HepG2 (cell line): ENCODE results near the gene GATD1. TPM values are rescaled to one million over a fixed set of nuclear protein-coding genes. Genes with fewer than 3 reads are reported as not detected.
A peak's percentile ranks its signal among the peaks of the same experiment; 100 is the strongest.

ENCODE experiments used
- HES4 ChIP-seq: sonication (generic); formaldehyde crosslinking; IDR thresholded peaks from 2 replicates; pipeline ENCODE4 v1.9.0; 2021; ENCODE audit warnings: mild to moderate bottlenecking, missing genetic modification reagents, borderline replicate concordance
- KLF12 ChIP-seq: sonication (generic); formaldehyde crosslinking; IDR thresholded peaks from 2 replicates; pipeline ENCODE4 v1.4.0; 2020; ENCODE audit warnings: missing genetic modification reagents, borderline replicate concordance
- NFE2L1 ChIP-seq: sonication (generic); formaldehyde crosslinking; IDR thresholded peaks from 2 replicates; pipeline ENCODE4 v1.4.0; 2020; ENCODE audit warnings: missing genetic modification reagents, mild to moderate bottlenecking, borderline replicate concordance
- NFKBIZ ChIP-seq: IDR thresholded peaks from 2 replicates; pipeline ENCODE4 v1.6.1; 2018; ENCODE audit warnings: missing genetic modification reagents, missing compliant biosample characterization
- ZNF34 ChIP-seq: sonication (generic); formaldehyde crosslinking; IDR thresholded peaks from 2 replicates; pipeline ENCODE4 v1.4.0; 2020; ENCODE audit warnings: mild to moderate bottlenecking, missing genetic modification reagents, borderline replicate concordance
- ZNF883 ChIP-seq: sonication (generic); formaldehyde crosslinking; IDR thresholded peaks from 2 replicates; pipeline ENCODE4 v1.5.1; 2020; ENCODE audit warnings: mild to moderate bottlenecking, missing genetic modification reagents; ENCODE audit errors: not compliant biosample characterization
- polyA plus RNA-seq, 8 experiments: library from polyadenylated mRNA; depleted of rRNA in 3 of 8; stranded (reverse) in 7 of 8; unstranded in 1 of 8; fragments of >200 nt; fragmentation: Illumina TruSeq in 4 of 8; extraction: Trizol in 4 of 8; gene quantifications; 2 replicates each; pipeline versions ENCODE4 v1.2.1 to v1.2.3, GENCODE V29; 2011 to 2016; ENCODE audit warnings: low read depth in 4 of 8, missing spikeins in 1 of 8, mixed read lengths in 1 of 8; ENCODE audit not compliant: insufficient read depth in 1 of 8
- total RNA-seq, 5 experiments: library from RNA; depleted of rRNA; stranded (reverse); fragments of >200 nt; fragmentation: Illumina TruSeq; extraction: Trizol; gene quantifications; 2 replicates each; pipeline ENCODE4 v1.2.3, GENCODE V29; 2016; ENCODE audit warnings: low read depth in 1 of 5
- TF ChIP-seq, protein P1 (sequence below): sonication (generic); formaldehyde crosslinking; IDR thresholded peaks from 2 replicates; pipeline ENCODE4 v1.4.0; 2020; ENCODE audit warnings: missing genetic modification reagents, mild to moderate bottlenecking, borderline replicate concordance
- TF ChIP-seq, protein P2 (sequence below): sonication (generic); formaldehyde crosslinking; IDR thresholded peaks from 2 replicates; pipeline ENCODE4 v1.4.0; 2020; ENCODE audit warnings: missing genetic modification reagents, borderline replicate concordance
- TF ChIP-seq, protein P3 (sequence below): sonication (generic); formaldehyde crosslinking; IDR thresholded peaks from 2 replicates; pipeline ENCODE4 v1.5.0; 2020; ENCODE audit warnings: mild to moderate bottlenecking, missing genetic modification reagents, borderline replicate concordance
- TF ChIP-seq, protein P4 (sequence below): sonication (generic); formaldehyde crosslinking; IDR thresholded peaks from 2 replicates; pipeline ENCODE4 v1.5.0; 2020; ENCODE audit warnings: missing genetic modification reagents
- TF ChIP-seq, protein P5 (sequence below): sonication (generic); formaldehyde crosslinking; IDR thresholded peaks from 2 replicates; pipeline ENCODE4 v1.4.0; 2020; ENCODE audit warnings: missing genetic modification reagents
- TF ChIP-seq, protein P6 (sequence below): sonication (generic); formaldehyde crosslinking; IDR thresholded peaks from 2 replicates; pipeline ENCODE4 v1.5.0; 2020; ENCODE audit warnings: mild to moderate bottlenecking, missing genetic modification reagents
- TF ChIP-seq, protein P7 (sequence below): sonication (generic); formaldehyde crosslinking; IDR thresholded peaks from 2 replicates; pipeline ENCODE4 v1.9.0; 2022; ENCODE audit warnings: missing genetic modification reagents, mild to moderate bottlenecking, borderline replicate concordance

Gene GATD1
- total and polyA plus RNA-seq, 2 of the 13 experiments (the other 11 are each of a cell fraction or from before 2014, with no cell fraction given) = 31.3 to 60.5 TPM

DNA sequence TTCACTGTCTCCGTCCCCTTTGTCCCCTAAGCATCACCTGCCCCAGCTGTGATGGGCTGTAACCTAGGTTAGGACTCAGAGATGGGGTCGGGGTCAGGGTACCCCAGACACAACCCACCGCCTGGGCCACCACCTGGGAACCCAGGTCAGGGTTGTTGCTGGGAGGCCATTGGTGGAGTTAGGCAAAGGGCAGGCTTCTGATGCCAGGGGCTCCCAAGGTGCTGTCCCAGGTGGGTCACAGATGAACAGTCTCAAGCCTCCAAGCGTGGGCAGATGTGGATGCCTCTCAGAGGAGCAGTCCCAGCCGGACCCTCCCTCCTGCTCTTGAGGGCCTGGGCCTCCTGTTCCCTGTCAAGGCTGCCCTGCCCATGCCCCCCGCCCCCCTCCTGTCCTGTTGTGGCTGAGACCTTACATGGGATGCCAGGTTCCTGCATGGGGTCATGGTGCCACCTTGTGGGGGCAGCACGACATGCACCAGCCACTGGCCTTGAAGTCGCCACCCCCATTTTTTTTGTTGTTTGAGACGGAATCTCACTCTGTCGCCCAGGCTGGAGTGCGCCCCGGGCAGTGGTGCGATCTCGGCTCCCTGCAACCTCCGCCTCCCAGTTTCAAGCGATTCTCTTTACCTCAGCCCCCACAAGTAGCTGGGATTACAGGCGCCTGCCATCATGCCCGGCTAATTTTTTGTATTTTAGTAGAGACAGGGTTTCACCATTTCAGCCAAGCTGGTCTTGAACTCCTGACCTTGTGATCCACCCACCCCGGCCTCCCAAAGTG lies 12.1 kb downstream of the GATD1 start (continued):
- TF ChIP-seq, protein P1, sequence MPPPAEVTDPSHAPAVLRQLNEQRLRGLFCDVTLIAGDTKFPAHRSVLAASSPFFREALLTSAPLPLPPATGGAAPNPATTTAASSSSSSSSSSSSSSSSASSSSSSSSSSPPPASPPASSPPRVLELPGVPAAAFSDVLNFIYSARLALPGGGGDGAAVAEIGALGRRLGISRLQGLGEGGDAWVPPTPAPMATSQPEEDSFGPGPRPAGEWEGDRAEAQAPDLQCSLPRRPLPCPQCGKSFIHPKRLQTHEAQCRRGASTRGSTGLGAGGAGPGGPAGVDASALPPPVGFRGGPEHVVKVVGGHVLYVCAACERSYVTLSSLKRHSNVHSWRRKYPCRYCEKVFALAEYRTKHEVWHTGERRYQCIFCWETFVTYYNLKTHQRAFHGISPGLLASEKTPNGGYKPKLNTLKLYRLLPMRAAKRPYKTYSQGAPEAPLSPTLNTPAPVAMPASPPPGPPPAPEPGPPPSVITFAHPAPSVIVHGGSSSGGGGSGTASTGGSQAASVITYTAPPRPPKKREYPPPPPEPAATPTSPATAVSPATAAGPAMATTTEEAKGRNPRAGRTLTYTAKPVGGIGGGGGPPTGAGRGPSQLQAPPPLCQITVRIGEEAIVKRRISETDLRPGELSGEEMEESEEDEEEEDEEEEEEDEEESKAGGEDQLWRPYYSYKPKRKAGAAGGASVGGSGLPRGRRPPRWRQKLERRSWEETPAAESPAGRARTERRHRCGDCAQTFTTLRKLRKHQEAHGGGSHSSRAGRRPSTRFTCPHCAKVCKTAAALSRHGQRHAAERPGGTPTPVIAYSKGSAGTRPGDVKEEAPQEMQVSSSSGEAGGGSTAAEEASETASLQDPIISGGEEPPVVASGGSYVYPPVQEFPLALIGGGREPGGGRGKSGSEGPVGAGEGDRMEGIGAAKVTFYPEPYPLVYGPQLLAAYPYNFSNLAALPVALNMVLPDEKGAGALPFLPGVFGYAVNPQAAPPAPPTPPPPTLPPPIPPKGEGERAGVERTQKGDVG = peak; percentile 26; the same call in 1 of the 2 replicates
- TF ChIP-seq, protein P2, sequence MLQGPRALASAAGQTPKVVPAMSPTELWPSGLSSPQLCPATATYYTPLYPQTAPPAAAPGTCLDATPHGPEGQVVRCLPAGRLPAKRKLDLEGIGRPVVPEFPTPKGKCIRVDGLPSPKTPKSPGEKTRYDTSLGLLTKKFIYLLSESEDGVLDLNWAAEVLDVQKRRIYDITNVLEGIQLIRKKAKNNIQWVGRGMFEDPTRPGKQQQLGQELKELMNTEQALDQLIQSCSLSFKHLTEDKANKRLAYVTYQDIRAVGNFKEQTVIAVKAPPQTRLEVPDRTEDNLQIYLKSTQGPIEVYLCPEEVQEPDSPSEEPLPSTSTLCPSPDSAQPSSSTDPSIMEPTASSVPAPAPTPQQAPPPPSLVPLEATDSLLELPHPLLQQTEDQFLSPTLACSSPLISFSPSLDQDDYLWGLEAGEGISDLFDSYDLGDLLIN (CRISPR knock-in tag) = no peak
- TF ChIP-seq ZNF34 (CRISPR knock-in tag) (no peak), HES4 (CRISPR knock-in tag) (no peak), NFE2L1 (CRISPR knock-in tag) (no peak), KLF12 (no peak), NFKBIZ (CRISPR knock-in tag) (no peak), ZNF883 (CRISPR knock-in tag) (no peak)
- TF ChIP-seq, protein P3, sequence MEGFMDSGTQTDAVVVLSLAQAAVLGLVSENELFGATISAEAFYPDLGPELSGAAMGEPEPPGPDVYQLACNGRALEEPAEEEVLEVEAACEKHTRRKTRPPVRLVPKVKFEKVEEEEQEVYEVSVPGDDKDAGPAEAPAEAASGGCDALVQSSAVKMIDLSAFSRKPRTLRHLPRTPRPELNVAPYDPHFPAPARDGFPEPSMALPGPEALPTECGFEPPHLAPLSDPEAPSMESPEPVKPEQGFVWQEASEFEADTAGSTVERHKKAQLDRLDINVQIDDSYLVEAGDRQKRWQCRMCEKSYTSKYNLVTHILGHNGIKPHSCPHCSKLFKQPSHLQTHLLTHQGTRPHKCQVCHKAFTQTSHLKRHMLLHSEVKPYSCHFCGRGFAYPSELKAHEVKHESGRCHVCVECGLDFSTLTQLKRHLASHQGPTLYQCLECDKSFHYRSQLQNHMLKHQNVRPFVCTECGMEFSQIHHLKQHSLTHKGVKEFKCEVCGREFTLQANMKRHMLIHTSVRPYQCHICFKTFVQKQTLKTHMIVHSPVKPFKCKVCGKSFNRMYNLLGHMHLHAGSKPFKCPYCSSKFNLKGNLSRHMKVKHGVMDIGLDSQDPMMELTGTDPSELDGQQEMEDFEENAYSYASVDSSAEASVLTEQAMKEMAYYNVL (CRISPR knock-in tag) = no peak
- TF ChIP-seq, protein P4, sequence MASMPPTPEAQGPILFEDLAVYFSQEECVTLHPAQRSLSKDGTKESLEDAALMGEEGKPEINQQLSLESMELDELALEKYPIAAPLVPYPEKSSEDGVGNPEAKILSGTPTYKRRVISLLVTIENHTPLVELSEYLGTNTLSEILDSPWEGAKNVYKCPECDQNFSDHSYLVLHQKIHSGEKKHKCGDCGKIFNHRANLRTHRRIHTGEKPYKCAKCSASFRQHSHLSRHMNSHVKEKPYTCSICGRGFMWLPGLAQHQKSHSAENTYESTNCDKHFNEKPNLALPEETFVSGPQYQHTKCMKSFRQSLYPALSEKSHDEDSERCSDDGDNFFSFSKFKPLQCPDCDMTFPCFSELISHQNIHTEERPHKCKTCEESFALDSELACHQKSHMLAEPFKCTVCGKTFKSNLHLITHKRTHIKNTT (CRISPR knock-in tag) = no peak
- TF ChIP-seq, protein P5, sequence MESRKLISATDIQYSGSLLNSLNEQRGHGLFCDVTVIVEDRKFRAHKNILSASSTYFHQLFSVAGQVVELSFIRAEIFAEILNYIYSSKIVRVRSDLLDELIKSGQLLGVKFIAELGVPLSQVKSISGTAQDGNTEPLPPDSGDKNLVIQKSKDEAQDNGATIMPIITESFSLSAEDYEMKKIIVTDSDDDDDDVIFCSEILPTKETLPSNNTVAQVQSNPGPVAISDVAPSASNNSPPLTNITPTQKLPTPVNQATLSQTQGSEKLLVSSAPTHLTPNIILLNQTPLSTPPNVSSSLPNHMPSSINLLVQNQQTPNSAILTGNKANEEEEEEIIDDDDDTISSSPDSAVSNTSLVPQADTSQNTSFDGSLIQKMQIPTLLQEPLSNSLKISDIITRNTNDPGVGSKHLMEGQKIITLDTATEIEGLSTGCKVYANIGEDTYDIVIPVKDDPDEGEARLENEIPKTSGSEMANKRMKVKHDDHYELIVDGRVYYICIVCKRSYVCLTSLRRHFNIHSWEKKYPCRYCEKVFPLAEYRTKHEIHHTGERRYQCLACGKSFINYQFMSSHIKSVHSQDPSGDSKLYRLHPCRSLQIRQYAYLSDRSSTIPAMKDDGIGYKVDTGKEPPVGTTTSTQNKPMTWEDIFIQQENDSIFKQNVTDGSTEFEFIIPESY (CRISPR knock-in tag) = peak; percentile 84
- TF ChIP-seq, protein P6, sequence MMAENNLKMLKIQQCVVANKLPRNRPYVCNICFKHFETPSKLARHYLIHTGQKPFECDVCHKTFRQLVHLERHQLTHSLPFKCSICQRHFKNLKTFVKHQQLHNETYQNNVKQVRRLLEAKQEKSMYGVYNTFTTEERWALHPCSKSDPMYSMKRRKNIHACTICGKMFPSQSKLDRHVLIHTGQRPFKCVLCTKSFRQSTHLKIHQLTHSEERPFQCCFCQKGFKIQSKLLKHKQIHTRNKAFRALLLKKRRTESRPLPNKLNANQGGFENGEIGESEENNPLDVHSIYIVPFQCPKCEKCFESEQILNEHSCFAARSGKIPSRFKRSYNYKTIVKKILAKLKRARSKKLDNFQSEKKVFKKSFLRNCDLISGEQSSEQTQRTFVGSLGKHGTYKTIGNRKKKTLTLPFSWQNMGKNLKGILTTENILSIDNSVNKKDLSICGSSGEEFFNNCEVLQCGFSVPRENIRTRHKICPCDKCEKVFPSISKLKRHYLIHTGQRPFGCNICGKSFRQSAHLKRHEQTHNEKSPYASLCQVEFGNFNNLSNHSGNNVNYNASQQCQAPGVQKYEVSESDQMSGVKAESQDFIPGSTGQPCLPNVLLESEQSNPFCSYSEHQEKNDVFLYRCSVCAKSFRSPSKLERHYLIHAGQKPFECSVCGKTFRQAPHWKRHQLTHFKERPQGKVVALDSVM (CRISPR knock-in tag) = no peak
- TF ChIP-seq, protein P7, sequence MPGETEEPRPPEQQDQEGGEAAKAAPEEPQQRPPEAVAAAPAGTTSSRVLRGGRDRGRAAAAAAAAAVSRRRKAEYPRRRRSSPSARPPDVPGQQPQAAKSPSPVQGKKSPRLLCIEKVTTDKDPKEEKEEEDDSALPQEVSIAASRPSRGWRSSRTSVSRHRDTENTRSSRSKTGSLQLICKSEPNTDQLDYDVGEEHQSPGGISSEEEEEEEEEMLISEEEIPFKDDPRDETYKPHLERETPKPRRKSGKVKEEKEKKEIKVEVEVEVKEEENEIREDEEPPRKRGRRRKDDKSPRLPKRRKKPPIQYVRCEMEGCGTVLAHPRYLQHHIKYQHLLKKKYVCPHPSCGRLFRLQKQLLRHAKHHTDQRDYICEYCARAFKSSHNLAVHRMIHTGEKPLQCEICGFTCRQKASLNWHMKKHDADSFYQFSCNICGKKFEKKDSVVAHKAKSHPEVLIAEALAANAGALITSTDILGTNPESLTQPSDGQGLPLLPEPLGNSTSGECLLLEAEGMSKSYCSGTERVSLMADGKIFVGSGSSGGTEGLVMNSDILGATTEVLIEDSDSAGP (CRISPR knock-in tag) = peak; percentile 54; the same call in 1 of the 2 replicates
